NCI-H187 treated with DMSO at 0.1 percent for 48 hours (cell line): ENCODE data around the gene DCHS1.

Source experiments
- DNase-seq: peaks from one replicate; lab custom pipeline; 2025; lab: John Stamatoyannopoulos, UW

Gene DCHS1

GRCh38 chr11:6611963-6612212 lies 43.7 kb downstream of the DCHS1 start:
- DNase-seq: no peak

DNA sequence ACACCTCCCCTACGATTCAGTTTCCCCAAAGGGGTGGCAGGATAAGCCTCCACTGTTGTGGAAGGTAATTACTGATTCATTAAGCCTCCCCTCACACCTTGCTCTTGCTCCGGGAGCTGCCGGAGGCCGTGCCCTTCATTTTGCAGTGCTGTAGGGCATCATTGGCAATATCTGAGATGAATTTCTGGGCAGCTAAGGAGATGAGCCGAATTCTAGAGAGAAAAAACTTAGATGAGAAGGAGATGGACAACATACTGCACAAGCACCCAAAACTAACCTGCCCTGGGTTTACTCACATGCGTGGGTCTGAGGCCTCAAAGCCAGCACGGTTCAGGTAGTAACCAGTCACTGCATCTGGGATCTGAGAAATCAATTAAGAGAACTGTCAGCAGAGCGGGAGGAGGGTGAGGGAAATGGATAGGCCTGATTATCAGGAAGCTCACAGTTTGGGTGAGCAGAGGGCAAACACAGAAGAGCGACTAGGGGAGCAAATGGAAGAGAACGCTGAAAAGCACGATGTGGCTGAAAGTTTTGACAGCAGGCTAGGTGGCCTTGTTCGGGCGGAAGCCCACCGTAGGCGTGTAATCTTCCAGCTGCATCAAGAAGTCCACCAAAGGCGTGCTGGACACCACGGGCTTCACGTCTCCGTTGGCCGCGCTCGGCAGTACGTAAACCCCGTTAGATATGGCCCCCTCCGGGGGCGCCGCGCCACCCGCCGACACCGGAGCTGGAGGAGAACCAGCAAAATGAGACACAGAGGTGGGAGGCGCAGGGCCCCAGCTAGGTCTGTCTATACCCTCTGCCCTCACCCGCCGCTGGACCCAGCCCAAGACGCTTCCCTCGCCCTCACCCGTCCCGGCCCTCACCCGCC lies 44.3 kb downstream of the DCHS1 start:
- no peak for DNase-seq

- DNase-seq: no peak
Observed at GRCh38 chr11:6610591-6610990, 45.0 kb downstream of the DCHS1 start.

GRCh38 chr11:6609502-6610015 lies 46.0 kb downstream of the DCHS1 start:
- DNase-seq: no peak

DNA sequence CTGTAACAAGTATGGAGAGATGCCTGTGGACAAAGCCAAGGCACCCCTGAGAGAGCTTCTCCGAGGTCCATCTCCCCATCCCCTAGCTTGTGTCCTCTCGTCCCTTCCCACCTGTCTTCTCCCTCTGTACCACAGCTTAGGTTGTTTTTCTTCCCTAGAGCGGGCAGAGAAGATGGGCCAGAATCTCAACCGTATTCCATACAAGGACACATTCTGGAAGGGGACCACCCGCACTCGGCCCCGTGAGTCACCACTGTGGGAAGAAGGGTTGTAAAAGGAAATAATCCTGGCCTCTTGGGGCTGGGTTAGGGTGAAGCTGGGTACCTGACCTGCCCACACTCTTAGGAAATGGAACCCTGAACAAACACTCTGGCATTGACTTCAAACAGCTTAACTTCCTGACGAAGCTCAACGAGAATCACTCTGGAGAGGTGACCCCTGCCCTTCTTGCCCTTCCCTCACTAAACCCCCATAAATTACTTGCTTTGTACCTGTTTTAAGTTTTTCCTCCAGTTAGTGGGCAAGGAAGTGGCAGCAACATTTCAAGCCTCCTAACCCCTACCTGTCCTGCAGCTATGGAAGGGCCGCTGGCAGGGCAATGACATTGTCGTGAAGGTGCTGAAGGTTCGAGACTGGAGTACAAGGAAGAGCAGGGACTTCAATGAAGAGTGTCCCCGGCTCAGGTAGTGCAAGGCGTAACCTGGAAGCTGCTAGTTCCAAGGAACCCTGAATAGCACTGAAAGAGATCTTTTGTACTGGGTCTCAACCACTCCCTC lies 46.7 kb downstream of the DCHS1 start:
- no peak for DNase-seq

DNA sequence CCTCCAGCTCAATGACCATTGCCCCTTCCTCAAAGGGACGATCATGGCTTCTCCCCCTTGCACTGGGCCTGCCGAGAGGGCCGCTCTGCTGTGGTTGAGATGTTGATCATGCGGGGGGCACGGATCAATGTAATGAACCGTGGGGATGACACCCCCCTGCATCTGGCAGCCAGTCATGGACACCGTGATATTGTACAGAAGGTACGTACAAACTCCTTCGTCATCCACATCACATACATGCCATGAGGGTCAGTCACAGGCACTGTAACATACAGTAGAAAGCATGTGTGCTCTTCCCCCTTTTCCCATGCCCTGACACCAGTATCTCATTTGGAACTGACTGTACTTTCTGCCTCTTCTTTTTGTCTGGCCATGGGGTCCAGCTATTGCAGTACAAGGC lies 47.6 kb downstream of the DCHS1 start:
- DNase-seq: no peak

DNA sequence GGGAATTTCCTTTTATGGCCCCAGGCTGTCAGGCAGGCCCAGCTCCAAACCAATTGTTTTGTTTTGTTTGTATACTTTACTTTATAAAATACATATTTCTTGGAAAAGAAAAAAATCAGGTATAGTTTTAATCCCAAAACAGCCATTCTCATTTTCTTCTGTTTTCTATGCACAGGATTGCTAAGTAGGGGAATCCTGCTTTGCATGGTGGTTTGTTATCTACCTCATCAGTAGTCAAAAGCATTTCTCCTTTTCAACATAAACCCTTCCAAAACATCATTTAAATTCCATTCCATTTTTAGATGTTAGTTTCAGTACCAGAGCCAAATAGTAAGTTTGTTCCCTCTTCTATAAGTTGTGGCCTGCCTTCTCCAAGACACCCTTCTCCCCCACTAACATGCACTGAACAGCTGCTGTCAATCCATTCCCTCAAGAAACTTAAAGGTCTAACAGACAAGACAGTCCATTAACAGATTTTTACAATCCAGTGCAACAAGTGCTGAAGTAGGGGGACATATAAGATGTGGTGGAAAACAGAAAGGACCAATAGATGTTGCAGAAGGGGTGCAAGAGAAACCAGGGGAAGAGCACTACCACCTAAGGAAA lies 48.3 kb downstream of the DCHS1 start:
- no peak for DNase-seq

- DNase-seq: no peak
Observed at GRCh38 chr11:6606471-6607189, 49.0 kb downstream of the DCHS1 start.

DNA sequence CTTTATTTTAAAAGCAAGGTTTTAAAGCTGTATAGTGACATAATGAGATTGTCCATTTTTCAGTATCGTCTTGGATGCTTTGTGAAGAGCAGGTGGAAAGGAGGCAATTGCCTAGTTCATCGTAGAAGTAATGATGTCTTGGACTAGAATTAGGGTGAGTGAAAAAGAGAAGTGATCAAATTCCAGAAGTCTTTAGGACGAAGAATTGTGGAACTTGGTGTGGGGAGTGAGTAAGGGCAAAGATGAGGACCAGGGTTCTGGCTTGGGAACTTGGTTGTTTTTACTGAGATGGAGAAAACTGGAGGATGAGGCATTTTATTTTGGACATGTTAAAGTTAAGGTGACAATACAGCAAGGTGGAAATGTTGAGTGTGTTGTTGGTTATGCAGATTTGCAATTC lies 50.8 kb downstream of the DCHS1 start:
- DNase-seq: no peak

- DNase-seq: no peak
Observed at GRCh38 chr11:6604081-6604626, 51.5 kb downstream of the DCHS1 start.

- DNase-seq: peak; percentile 33
Observed at GRCh38 chr11:6603287-6604080, 52.1 kb downstream of the DCHS1 start, which contains the start of the genes ILK and RRP8. Gene ILK (plus strand): TSS chr11:6603774. CDS start chr11:6604272, 498 bp downstream. Gene RRP8 (minus strand): TSS chr11:6603616. CDS start chr11:6603502, 114 bp downstream.

- DNase-seq: no peak
Observed at GRCh38 chr11:6602096-6602940, 53.3 kb downstream of the DCHS1 start.

DNA sequence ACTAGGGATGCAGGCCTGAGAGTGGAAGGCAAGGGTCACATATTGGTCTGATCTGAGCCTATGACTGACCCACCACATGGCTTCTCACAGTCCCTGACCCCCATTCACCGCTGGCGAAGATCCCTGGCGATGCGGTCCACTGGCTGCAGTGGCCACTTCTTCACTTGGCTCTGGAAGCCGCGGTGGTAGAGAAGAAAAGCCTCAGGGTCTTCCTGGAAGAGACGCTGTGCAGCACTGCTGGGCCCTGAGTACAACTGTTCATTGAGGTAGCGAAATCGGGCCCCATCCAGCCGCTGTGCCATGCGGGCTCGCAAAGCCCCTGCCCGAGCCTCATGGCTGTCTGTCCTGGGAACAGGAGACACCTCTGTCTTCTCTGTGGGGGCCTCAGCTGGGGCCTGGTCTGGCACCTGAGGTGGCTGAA lies 54.6 kb downstream of the DCHS1 start:
- no peak for DNase-seq

DNA sequence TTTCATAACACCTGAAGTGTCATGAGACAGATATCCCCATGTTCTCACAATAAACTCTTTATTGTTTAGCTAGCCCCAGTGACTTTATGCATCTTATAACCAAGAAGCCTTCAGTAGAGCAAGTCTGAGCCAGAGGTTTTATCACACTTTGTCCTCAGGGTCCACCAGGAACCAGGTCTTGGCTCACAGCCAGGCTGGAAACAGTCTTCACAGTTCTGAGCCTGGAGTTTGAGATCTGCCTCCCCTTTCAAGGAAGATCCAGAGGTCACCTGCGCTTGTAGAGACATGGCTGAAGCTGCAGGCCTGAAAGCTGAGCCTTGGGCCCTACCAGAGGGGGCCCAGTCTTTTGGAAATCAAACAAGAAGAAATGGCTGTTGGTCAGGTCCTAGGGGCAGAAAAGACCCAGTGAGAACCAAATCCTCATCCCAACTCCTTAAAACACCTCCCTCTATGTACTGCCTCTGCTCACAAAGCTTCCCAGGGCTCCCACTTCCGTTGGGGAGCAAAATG lies 55.7 kb downstream of the DCHS1 start:
- DNase-seq: no peak

DNA sequence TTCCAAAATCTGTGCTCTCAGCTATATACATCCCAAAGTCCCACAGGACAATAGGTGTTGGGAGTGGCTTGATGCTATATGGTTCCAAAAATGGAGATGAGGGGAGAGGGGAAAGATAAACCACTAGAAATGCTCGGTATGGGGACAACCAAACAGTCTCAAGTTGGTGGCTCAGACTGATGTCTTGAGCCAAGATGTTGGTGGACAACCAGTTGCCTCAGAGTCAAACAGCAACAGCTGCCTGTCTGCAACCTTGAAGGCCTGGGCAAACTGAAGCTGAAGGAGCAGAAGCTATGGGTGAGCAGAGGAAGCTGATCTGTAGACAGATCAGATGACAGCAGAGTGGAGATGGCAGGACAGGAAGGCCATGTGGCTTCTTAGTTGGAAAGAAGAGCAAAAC lies 56.2 kb downstream of the DCHS1 start:
- no peak for DNase-seq

- DNase-seq: no peak
Observed at GRCh38 chr11:6598555-6598954, 57.1 kb downstream of the DCHS1 start.

DNA sequence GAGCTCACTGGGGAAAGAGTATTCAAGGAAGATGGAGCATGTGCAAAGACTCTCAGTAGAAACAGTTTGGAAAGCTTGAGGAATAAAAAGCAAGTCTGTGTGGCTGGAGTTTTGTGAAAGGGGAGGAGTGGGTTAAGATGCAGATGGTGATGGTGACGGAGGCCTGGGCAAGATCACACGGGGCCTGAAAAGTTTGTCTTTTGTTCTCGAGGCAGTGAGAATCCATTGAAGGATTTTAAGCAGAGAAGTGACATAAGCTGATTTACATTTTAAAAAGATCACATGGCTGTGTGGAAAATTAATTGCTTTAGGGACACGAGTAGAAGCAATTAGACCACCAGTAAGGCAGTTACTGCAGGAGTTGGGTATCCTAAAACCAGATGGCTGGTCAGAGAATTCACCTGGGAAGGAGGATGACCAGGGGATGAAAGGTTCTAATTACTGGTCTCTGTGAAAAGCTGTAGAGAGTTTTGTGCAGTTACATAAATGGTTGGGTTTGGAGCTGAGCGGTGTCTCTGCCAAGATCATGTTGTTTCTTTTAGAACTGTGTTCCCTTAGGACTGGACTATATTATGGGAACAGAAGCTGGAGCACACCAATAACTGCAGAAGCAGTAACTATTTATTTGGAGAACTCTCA lies 59.3 kb downstream of the DCHS1 start:
- DNase-seq: no peak

DNA sequence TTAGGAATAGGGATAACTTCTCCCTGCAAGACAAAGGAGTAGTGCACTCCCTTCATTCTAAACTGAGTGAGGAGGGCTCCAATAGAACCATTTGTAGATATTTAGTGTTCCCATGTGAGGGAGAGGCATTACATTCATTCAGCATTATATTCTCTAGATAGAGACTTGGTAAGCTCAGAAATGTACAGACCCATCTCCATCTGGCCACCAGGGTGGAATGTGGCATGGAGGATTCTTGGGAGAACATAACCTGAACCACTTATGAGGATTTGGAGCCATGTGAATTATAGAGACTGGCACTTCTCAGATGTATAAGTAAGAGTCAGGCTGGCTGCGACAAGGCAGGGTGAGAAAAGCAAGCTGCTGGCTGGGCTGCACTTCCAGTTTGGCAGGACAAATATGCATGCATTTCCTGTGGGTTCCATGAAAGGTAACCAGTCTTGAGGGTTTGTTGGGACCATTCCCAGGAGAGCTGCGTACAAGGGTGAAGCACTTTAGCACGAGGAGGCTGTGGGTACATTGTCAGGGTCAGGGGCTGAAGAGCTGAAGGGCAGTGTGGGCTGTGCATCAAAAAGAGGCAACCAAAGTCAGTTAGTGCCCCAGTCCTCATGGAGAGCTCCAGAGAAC lies 61.4 kb downstream of the DCHS1 start:
- DNase-seq: no peak

DNA sequence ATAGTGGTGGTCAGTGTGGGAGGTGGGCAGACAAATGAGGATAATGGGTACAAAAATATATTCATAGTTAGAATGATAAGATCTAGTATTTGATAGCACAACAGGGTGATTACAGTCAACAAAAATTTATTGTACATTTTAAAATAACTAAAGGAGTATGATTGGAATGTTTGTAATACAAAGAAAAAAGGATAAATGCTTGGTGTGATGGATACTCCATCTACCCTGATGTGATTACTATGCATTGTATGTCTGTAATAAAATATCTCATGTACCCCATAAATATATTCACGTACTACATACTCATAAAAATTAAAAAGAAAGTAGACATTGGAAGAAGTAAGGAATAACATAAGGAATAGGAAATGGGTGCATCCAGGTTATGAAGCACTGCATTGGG lies 67.6 kb downstream of the DCHS1 start:
- no peak for DNase-seq
